BE2C (cell line): ENCODE measurements around the gene FCRL4. TPM values are rescaled to one million over a fixed set of nuclear protein-coding genes. Genes with fewer than 3 reads are reported as not detected.

ENCODE experiments used
- DNase-seq: peaks from one replicate; pipeline ENCODE4 v3.0.0-alpha.2; 2020
- H3K27me3 ChIP-seq: fragments of 250-450 bp; sonication (Bioruptor Pico); 2 replicates; pipeline ENCODE4 v1.5.1; 2020; ENCODE audit warnings: mild to moderate bottlenecking
- H3K36me3 ChIP-seq: fragments of 250-450 bp; sonication (Bioruptor Pico); 2 replicates; pipeline ENCODE4 v1.5.1; 2020; ENCODE audit warnings: mild to moderate bottlenecking
- H3K4me1 ChIP-seq: fragments of 250-450 bp; sonication (Bioruptor Pico); 2 replicates; pipeline ENCODE4 v1.5.1; 2020
- H3K4me3 ChIP-seq: 2 replicates; pipeline ENCODE4 v1.5.1; 2011; ENCODE audit warnings: low read depth, low read length
- H3K9me3 ChIP-seq: fragments of 250-450 bp; sonication (Bioruptor Pico); 2 replicates; pipeline ENCODE4 v1.5.1; 2020
- CTCF ChIP-seq: IDR thresholded peaks from 2 replicates; pipeline ENCODE4 v1.5.1; 2012; ENCODE audit warnings: mild to moderate bottlenecking, low read depth, low read length
- polyA plus RNA-seq: library from polyadenylated mRNA; unstranded; fragments of >200 nt; gene quantifications from one replicate; pipeline ENCODE4 v1.2.1, GENCODE V29; 2012; ENCODE audit warnings: low read depth, missing spikeins; ENCODE audit not compliant: insufficient read length, insufficient read depth

FCRL4 gene
- not detected for polyA plus RNA-seq

DNA sequence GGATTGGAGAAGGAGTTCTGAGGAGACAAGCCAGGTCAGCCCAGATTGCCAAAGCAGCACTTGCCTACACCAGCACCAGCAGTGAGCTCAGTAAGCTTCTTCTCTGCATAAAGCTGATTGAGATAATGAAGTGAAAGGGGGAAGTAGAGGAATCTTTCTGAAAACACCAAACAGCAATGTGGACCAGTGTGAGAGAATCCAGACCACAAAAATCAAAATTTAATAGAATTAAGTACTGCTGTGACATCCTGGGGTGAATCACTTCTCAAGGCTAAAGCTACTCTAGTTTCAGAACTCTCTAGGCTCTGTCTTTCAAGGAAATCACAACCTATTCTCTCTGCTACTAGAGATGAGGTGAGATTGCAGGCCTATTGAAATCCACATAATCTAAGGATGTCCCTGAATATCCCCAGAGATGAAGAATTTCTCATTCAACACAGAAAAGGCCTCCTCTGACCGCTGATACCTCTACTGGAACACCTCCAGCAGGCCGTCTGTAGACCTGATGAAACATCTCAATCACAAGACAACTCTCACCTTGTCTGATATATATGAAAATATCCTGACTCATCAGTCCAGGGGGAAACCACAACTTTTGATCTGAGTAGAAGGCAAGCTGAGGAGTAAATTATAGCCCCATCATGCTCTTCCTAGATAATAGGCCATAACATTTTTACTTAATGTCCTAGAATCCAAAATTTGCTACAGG, at the start of gene FCRL4:
Gene FCRL4, minus strand, starts transcription at position 127 of the 709 bp plus-strand sequence. CDS start 141 bp downstream, outside the sequence.
- Histone ChIP-seq H3K9me3 (no peaks in the 10 kb centered on the region), H3K27me3 (no peaks in the 10 kb centered on the region), H3K4me3 (no peak within 1 kb of the TSS), H3K4me1 (no peaks in the 10 kb centered on the region), H3K36me3 (no peaks in the 10 kb centered on the region)
- no peak for DNase-seq
- TF ChIP-seq CTCF = no peak

GRCh38 chr1:157646144-157646543, 48.3 kb upstream of the FCRL4 start:
- H3K27me3 ChIP-seq = no peaks in the 10 kb centered on the region
- H3K4me3 ChIP-seq = no peak overlapping the region
- H3K4me1 ChIP-seq = no peaks in the 10 kb centered on the region
- DNase-seq = no peak
- TF ChIP-seq CTCF = no peak
- H3K9me3 ChIP-seq = no peaks in the 10 kb centered on the region
- no peaks in the 10 kb centered on the region for H3K36me3 ChIP-seq

DNA sequence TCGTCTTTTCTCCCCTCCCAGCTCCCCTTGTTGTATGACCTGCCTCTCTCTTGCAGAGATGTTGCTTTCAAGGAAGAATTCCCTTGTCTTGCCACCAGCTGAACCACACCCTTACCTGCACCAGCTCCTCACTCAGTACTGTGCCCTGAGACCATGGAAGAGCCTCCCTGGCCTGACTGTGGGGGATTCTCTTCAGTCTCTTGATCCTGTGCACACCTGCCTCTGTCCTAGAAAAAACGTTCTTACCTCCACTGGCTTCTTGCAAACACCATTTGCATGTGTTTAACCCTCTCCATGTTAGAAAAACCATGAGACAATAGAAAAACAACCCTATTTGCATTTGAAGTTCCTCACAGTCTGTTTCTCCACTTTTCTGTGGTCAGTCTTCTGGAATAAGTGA, 43.3 kb upstream of the FCRL4 start:
- H3K9me3 ChIP-seq = no peaks in the 10 kb centered on the region
- TF ChIP-seq CTCF = no peak
- no peaks in the 10 kb centered on the region for H3K36me3 ChIP-seq
- H3K4me1 ChIP-seq = no peaks in the 10 kb centered on the region
- H3K27me3 ChIP-seq = no peaks in the 10 kb centered on the region
- no peak for DNase-seq
- no peak overlapping the region for H3K4me3 ChIP-seq

DNA sequence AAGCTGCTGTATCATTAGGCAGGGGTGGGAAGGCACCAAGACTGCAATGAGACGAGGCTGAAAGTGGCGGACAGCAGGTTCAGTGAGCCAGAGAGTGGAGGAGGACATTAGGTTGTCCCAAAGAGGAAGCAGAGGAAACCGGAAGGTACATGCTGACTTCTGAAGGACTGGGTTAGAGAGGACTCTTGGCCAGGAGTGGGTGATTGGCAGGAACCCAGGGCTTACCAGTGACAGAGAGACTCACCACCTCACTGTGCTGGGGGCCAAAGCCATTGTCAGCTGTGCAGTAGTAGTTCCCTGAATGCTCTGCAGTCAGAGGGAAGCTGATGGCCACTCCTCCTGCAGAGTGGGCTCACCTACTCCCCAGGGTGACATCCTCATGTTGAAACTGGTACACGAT, 41.9 kb upstream of the FCRL4 start:
- no peaks in the 10 kb centered on the region for H3K9me3 ChIP-seq
- H3K36me3 ChIP-seq = no peaks in the 10 kb centered on the region
- no peaks in the 10 kb centered on the region for H3K4me1 ChIP-seq
- H3K4me3 ChIP-seq = no peak overlapping the region
- H3K27me3 ChIP-seq = no peaks in the 10 kb centered on the region
- DNase-seq = no peak
- TF ChIP-seq CTCF = no peak

- Histone ChIP-seq H3K9me3 (no peaks in the 10 kb centered on the region), H3K36me3 (no peaks in the 10 kb centered on the region), H3K4me3 (no peak overlapping the region), H3K4me1 (no peaks in the 10 kb centered on the region), H3K27me3 (no peaks in the 10 kb centered on the region)
- no peak for DNase-seq
- TF ChIP-seq CTCF = no peak
These were observed 30.9 kb upstream of the FCRL4 start for GRCh38 chr1:157628773-157629172.

GRCh38 chr1:157626099-157626498, 28.2 kb upstream of the FCRL4 start:
- Histone ChIP-seq H3K4me3 (no peak overlapping the region), H3K4me1 (no peaks in the 10 kb centered on the region), H3K9me3 (no peaks in the 10 kb centered on the region), H3K36me3 (no peaks in the 10 kb centered on the region), H3K27me3 (no peaks in the 10 kb centered on the region)
- DNase-seq = no peak
- peak; percentile 32 for TF ChIP-seq CTCF
